Stimulated activated CD8-positive, alpha-beta memory T cell treated with anti-CD3 and anti-CD28 coated beads, Interleukin-2, amount 100 ng/mL, for 1 hour (primary cell): ENCODE measurements around the gene ASPHD2.

Experiments
- DNase-seq, 2 donors: peaks; one replicate each; pipeline ENCODE4 v3.0.0-alpha.2; 2020; ENCODE audit warnings: low read depth in 2 of 2

Gene ASPHD2

DNA sequence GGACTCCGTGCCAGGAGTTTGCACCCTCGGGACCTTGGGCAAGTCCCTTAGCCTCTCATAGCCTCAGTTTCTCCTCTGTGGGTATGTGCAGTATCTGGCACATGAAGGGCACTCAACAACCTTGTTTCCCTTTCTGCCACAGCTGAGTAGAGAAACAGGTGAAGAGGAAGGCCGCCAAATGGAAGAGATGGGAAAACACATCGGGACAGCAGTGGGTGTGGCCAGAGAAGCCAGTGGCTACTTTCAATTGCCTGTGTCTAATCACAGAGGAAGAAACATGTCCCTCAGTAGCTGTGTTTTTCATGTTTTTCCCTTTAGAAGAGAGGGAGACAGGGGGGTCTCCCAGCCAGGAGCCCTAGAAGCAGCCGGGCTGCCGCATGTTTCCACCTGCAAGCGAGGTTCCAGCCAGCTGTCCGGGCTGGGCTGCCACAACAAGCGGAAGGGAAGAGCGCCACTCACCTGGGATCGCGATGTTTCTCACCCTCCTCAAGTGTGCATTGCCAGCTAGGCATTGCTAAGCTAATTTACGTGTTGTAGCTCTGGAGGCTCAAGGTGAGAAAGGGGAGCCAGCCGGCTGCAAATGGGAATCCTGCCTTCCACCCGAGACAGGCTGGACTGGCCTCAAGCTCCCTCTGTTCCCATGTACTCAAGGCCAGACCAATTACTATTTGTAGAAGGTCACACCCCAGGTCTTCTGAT lies 16.7 kb downstream of the ASPHD2 start:
- DNase-seq: no peak

- DNase-seq: no peak
Measured at GRCh38 chr22:26446808-26447515, 17.9 kb downstream of the ASPHD2 start.

- DNase-seq: no peak
Measured at GRCh38 chr22:26447584-26448329, 18.7 kb downstream of the ASPHD2 start.

- no peak for DNase-seq
Measured at GRCh38 chr22:26448334-26448733, 19.3 kb downstream of the ASPHD2 start.

- no peak for DNase-seq
Measured at GRCh38 chr22:26448941-26449340, 19.9 kb downstream of the ASPHD2 start.

DNA sequence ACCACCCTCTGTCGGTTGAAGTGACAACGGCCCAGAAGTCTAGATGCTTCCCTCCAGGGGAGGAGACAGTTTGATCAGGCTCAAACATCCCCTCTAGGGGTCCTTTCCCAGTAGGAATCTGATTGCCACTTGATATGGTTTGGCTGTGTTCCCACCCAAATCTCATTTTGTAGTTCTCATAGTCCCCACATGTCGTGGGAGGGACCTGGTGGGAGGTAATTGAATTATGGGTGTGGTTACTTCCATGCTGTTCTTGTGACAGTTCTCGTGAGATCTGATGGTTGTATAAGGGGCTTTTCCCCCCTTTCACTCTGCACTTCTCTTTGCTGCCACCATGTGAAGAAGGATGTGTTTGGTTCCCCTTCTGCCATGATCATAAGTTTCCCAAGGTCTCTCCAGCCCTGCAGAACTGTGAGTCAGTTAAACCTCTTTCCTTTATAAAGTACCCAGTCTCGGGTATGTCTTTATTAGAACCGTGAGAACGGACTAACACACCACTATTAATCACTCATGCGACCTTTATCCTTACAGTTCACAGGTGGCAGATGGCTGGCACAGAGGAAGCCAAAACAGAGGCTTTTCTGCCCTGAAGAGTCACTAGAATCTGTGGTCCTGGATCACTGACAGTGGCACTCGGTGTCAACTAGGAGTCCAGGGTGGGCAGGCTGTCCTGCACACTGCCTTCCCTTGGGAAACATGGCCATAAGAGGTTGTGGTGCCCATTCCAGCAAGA lies 21.6 kb downstream of the ASPHD2 start:
- no peak for DNase-seq

DNA sequence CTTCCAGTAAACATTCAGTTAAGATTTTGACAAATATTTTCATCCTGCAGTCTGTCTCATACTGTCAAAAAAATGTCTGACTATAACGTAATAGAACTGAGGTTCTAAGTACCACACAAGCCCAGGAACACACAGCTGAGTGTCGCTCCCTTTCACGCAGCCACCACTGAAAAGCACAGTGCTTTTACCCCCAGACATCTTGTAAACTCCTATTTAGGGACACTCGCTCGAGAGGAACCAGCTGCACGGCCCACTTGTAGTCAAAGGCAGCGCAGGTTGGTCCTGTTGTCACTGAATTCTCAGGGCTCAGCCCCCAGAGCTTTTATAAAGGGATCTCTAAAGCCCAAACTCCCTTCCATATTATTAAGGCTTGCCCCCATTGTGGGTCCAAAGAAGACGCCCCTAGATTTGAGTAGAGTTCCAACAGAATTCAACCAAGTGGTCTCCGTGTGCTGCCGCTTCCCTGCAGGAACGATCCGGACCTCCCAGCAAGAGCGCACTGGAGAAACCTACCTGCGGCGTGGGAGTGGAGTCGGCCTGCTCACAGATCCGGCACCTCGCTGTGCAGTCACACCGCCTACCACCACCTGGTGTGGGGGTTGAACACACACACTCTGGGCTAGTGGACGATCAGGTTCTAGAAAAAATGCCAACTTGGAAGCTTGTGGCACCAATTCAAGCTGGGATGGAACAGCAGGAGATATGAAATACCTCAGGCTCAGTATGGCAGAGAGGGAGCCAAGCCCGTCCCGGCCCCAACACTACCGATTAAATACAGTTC lies 23.4 kb downstream of the ASPHD2 start:
- DNase-seq: no peak

DNA sequence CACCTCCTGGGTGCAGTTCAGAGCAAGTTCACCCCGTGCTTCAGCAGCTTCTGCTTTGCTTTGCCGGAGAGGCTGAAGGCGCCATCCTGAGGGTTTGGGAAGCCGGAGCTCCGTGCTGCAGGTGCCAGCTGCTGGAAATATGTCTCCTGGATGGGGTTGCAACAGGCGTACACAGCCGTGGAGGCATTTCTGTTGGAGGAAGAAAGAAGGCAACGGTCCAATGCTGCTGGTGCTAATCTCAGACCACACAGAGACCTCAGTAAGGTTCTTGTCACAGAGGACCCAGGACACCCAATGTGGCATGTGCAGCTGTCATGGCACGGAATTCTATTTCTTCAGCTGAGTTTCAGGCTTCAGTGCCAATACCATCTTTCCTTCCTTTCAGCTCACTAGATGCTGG lies 24.2 kb downstream of the ASPHD2 start:
- no peak for DNase-seq

GRCh38 chr22:26453812-26454500 lies 24.9 kb downstream of the ASPHD2 start:
- no peak for DNase-seq

DNA sequence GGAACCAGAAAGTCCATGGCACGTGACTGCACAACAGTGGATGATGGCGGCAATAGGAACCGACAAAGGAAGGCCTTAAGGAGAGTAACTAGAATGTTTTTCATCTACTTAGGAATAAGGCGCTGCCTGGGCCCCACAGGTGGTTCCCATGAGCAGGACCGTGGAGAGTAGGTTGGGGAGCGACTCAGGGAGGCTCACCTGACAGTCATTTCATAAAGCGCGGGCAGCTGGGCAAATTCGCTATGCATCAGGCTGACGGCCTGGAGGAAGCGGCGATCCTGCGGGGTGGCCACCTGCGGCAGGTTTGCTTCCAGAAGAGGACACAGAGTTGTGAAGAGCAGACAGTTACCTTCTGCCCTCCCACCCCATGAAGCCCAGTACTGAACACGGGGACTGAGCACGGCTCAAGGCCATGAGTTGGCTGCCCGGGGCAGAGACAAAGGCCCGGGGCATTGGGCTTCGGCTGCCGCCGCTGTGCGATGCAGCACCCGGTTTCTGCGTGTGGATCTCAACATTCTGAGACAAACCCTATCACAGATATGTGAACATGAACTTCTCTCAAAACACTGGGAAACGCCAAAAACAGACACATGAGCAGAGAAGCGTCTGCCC lies 28.7 kb downstream of the ASPHD2 start:
- DNase-seq: no peak

DNA sequence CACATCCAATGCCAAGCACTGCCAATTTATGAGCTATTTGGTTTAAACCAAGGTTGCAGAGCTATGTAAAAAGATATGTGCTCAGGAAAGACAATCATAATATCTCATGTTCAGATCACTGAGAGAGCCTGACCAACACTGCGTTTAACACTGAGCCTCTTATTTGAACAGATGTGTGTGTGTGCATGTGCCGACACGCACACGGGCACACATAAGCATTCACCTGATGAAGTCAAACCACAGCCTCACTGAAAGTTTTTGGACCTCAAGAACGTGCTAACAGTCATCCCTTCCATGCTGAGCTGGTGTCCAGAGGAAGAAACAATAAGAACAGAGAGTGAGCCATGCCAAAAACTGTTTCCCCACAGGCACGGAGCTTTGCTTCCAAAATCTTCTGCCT lies 31.1 kb downstream of the ASPHD2 start:
- DNase-seq: no peak

GRCh38 chr22:26461188-26461810 lies 32.2 kb downstream of the ASPHD2 start:
- peak in 1 of 2 donors; percentile 12 for DNase-seq

DNA sequence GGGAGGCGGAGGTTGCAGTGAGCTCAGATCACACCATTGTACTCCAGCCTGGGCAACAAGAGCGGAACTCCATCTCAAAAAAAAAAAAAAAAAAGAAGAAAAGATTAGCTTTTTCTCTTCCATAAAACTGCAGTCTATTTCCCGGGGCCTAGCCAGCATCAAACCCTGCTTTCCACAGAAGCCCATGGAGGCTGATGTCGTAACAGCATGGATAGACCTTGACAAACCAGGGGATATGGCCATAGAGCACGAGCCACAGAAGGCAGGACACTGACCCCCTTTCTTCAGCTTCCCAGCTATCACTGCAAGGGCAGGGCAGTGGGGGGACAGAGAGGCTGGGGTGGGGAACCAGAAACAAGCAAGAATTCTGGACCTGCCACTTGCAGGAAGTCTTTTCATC lies 33.0 kb downstream of the ASPHD2 start:
- no peak for DNase-seq

DNA sequence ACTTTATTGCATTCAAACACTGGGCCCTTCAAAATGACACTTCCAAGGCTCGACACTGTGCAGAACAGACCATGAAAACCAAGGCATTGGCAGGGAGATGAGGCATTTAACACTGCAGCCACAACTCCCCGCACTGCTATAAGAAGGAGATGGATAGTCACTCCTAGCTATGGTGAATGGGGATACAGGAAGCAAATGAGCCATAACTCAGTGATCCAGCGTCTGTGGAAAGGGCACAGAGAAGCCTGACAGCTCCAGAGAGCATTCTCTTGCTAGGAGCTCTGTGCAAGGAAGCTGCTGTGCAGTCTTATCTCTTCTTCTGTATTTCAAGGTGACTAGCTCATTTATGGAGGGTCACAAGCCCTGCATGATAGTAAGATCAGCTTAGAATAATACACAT lies 33.6 kb downstream of the ASPHD2 start:
- DNase-seq: no peak

DNA sequence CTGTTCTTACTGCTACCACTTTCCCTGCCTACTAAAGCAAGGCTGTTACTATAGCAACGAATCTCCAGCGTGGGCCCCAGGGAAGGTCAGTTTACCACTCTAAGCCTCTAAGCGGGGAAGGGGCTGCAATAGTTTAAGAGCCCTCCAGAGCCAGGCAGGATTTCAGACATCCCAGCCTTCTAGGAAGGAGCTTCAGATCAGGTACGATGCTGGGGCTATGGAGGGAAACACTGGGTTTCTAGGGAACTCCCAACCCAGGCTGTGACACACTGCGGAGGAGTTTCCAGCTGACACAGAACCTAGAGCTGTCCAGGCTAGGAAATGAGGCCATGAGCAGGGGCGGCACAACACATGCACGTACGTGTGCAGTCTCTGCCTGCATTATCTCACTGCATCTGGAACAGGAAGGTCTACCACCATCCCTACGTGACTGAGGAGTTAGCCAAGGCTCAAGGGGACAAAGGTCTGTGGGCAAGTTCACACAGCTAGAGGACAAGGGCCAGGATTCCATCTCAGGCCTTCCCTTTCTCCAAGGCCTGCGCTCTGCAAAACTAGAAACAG lies 34.1 kb downstream of the ASPHD2 start:
- DNase-seq: no peak

GRCh38 chr22:26463688-26464087 lies 34.6 kb downstream of the ASPHD2 start:
- no peak for DNase-seq

GRCh38 chr22:26464312-26464711 lies 35.3 kb downstream of the ASPHD2 start:
- DNase-seq: no peak

GRCh38 chr22:26466196-26466595 lies 37.1 kb downstream of the ASPHD2 start:
- no peak for DNase-seq

- DNase-seq: no peak
Measured at GRCh38 chr22:26470807-26471206, 41.7 kb downstream of the ASPHD2 start.

DNA sequence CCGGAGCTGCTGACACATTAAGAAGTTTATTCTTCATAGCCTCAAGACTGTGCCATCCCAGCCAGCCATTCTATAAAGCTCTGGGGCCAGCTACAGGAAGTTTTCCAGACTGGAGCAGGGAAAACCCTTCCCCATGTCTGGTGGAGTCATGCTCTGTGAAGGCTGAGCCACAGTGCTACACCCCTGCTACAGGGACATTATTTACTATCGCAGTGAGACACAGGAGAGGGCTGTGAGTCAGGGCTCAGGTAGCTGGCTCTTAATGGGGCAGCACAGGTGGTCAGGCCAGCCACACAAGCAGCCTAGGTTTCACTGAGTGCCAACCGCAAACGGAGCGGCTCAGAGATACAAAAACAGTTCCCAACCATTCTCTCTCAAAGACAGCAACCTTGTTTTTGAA lies 42.5 kb downstream of the ASPHD2 start:
- DNase-seq: no peak
